ENCODE measurements around the gene KRTAP2-1. TPM values are rescaled to one million over a fixed set of nuclear protein-coding genes. Genes with fewer than 3 reads are reported as not detected.

KRTAP2-1 gene
- total and polyA plus RNA-seq, 2 of the 13 experiments (the other 11 are each of a cell fraction or from before 2014, with no cell fraction given), result not detected

DNA sequence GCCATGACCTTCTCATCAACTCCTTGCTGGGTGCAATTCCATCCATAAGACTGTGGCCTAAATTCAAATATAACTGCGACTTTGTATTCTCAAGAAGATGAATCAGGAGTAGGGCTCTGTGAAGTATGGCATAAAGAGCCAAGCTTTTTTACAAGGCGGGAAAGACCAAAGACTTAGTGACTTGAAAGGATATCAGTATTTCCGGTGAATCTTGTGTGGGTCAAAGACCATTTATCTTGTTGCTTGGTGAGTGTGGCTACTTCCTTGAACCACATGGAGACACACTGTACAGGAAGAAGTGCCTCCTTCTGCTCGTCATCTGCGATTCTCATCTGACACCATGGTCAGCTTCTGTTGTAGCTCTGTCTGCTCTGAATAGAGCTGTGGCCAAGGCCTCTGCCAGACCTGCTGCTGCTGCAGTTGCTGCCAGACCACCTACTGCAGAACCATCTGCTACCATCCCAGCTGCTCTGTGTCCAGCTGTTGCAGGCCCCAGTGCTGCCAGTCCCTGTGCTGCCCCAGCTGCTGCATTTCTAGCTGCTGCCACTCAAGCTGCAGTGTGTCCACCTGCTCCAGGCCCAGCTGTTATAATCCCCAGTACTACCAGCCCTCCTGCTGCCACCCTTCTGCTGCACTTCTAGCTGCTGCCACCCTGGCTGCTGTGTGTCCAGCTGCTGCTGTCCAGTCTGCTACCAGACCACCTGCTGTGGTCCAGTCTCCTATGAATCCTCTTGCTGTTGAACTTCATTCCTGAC, 24.7 kb upstream of the KRTAP2-1 start:
- H3K36me3 ChIP-seq (replicated peaks in 1 of 2; ENCODE audit: control insufficient read depth in 1 of 2, insufficient read depth in 2 of 2, low read length in 2 of 2), result no peaks in the 10 kb centered on the region
- no peak overlapping the region for H3K27ac ChIP-seq (ENCODE audit: extremely low read length, insufficient read depth, low read length)
- ATAC-seq (no peak; the same call in 2 of the 3 replicates), FAIRE-seq (no peak), DNase-seq (ENCODE audit: low spot score) (no peak)
- in situ Hi-C loops (cut with HindIII; ENCODE audit: extremely low pct_ligation_motif_present, low pct_unique_long_range_greater_than_20kb) (no loop called here), intact Hi-C loops (cut with micrococcal nuclease; ENCODE audit: unreplicated experiment) (no loop called here)
- no peaks in the 10 kb centered on the region for H3K4me1 ChIP-seq (ENCODE audit: insufficient read depth, low read length)
- TF ChIP-seq, protein P1, sequence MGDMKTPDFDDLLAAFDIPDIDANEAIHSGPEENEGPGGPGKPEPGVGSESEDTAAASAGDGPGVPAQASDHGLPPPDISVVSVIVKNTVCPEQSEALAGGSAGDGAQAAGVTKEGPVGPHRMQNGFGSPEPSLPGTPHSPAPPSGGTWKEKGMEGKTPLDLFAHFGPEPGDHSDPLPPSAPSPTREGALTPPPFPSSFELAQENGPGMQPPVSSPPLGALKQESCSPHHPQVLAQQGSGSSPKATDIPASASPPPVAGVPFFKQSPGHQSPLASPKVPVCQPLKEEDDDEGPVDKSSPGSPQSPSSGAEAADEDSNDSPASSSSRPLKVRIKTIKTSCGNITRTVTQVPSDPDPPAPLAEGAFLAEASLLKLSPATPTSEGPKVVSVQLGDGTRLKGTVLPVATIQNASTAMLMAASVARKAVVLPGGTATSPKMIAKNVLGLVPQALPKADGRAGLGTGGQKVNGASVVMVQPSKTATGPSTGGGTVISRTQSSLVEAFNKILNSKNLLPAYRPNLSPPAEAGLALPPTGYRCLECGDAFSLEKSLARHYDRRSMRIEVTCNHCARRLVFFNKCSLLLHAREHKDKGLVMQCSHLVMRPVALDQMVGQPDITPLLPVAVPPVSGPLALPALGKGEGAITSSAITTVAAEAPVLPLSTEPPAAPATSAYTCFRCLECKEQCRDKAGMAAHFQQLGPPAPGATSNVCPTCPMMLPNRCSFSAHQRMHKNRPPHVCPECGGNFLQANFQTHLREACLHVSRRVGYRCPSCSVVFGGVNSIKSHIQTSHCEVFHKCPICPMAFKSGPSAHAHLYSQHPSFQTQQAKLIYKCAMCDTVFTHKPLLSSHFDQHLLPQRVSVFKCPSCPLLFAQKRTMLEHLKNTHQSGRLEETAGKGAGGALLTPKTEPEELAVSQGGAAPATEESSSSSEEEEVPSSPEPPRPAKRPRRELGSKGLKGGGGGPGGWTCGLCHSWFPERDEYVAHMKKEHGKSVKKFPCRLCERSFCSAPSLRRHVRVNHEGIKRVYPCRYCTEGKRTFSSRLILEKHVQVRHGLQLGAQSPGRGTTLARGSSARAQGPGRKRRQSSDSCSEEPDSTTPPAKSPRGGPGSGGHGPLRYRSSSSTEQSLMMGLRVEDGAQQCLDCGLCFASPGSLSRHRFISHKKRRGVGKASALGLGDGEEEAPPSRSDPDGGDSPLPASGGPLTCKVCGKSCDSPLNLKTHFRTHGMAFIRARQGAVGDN (CRISPR knock-in tag; IDR thresholded peaks at IDR 0.05), result peak; percentile 21; the same call in 1 of the 2 replicates
- TF ChIP-seq, protein P2, sequence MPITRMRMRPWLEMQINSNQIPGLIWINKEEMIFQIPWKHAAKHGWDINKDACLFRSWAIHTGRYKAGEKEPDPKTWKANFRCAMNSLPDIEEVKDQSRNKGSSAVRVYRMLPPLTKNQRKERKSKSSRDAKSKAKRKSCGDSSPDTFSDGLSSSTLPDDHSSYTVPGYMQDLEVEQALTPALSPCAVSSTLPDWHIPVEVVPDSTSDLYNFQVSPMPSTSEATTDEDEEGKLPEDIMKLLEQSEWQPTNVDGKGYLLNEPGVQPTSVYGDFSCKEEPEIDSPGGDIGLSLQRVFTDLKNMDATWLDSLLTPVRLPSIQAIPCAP (CRISPR knock-in tag; IDR thresholded peaks at IDR 0.05; ENCODE audit: low read depth), result no peak
- H2AFZ ChIP-seq (ENCODE audit: low read length), result no peak overlapping the region
- no peaks in the 10 kb centered on the region for H3K79me2 ChIP-seq (ENCODE audit: insufficient read depth, low read length)
- ChIA-PET POLR2A (interaction anchor here (1.3 kb wide), 1 partner anchor 13 kb away, joined by 4 read pairs; no protein-coding TSS in a partner anchor), CTCF (ENCODE audit: low intra/inter-chr PET ratio, low total read pairs) (no interaction called here)
- H3K27me3 ChIP-seq (ENCODE audit: control insufficient read depth in 1 of 2, insufficient read depth in 2 of 2, low read length in 2 of 2), result peaks cover 0 to 5% of the 10 kb centered on the region in 2 experiments; a peak in 1 of 5 replicates
- H3K9me3 ChIP-seq (ENCODE audit: low read length), result no peaks in the 10 kb centered on the region
- no peak overlapping the region for H3K4me2 ChIP-seq (ENCODE audit: low read depth, low read length)
- WGBS (ENCODE audit: low lambda C conversion rate), result 79% methylated on average over 5 of the region's 5 CpGs
- no peaks in the 10 kb centered on the region for H4K20me1 ChIP-seq (ENCODE audit: insufficient read depth, low read length)
- H3K9ac ChIP-seq (ENCODE audit: insufficient read depth, low read depth, low read length), result no peak overlapping the region
- H3K4me3 ChIP-seq (replicated peaks in 1 of 3; ENCODE audit: insufficient read depth in 1 of 3, low read depth in 2 of 3, low read length in 3 of 3), result no peak overlapping the region
- BruUV-seq (replicated peaks), result no TSS peak

Measured in HepG2 (cell line).